GM19023 (cell line): ENCODE data around the gene UBASH3A.
"Not testable (repeated sequence)": the region's sequence is repeated elsewhere in the genome, so short reads cannot be mapped to it uniquely, and the experiment has no call there.

Source experiments
- ATAC-seq: cut with Tn5 transposase; IDR thresholded peaks from one replicate; pipeline ENCODE4 v1.9.1; 2021; ENCODE audit warnings: mild to moderate bottlenecking, moderate library complexity; ENCODE audit not compliant: unreplicated experiment

Gene UBASH3A

DNA sequence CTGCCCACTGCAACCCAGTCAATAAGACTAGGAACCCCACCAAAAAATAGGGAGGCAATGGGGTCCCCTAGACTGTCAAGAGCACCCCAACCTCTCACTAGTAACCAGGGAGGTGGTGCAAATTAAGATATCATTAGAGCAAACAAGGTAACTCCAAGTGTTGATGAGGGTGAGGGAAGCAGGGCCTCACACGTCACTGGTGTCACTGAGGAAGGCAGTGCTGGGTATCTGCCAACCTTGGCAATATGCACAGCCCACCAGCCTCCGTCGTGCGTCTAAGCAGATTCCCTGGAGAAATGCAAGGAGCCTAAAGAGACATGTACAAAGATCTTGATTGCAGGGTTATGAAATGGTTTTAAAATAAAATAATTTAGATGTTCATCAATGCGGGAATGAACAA, 3.8 kb downstream of the UBASH3A start:
- no peak for ATAC-seq

DNA sequence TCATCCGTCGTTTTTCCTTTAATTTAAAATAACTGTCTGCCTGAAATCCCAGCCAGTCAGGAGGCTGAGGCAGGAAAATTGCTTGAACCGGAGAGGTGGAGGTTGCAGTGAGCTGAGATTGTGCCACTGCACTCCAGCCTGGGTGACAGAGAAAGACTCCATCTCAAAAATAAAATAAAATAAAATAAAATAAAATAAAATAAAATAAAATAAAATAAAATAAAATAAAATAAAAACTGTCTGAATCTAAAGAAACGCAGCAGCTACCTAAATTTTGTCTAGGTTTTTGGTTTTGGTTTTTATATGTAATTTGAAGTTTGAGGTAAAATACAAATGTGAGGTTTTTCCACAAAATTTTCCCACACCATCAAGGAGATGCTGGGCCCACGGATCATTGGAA, 5.0 kb downstream of the UBASH3A start:
- ATAC-seq, result not testable (repeated sequence)

DNA sequence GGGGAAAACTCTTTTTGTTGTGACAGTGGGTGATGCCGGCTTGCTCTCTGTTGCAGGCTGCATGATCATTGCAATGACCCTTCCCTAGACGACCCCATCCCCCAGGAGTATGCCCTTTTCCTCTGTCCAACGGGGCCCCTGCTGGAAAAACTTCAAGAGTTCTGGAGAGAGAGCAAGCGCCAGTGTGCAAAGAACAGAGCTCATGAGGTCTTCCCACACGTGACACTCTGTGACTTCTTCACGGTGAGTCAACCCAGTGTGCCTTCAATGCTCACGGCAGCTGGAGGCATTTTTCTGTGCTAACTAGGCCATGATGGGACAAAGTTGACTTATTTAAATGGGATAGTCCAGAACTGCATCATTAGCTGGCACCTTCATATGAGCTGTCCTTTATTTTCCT, 5.7 kb downstream of the UBASH3A start:
- ATAC-seq, result no peak

DNA sequence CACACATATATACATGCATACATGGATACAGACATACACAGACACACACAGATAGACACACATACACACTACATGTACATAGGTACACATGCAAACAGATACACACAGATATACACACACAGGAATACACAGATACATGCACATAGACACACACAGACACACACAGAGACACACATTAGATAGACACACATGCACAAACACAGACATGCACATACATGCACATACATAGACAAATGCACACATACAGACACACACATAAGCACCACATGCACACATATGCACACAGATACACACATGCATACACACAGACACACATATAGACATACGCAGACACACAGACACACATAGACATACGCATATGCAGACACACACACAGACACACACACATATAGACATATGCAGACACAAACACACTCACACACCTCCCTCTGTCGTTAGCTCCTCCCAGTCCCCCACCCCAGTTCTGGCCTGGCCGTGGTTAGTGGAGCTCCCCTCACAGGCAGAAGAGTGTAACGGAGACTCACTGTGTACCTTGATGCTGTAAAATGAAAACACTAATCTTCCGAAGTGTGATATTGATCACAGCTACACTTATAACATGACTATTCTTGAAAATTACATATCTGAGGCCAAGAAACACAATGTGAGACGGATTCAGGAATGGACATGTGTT, 7.6 kb downstream of the UBASH3A start:
- no peak for ATAC-seq

DNA sequence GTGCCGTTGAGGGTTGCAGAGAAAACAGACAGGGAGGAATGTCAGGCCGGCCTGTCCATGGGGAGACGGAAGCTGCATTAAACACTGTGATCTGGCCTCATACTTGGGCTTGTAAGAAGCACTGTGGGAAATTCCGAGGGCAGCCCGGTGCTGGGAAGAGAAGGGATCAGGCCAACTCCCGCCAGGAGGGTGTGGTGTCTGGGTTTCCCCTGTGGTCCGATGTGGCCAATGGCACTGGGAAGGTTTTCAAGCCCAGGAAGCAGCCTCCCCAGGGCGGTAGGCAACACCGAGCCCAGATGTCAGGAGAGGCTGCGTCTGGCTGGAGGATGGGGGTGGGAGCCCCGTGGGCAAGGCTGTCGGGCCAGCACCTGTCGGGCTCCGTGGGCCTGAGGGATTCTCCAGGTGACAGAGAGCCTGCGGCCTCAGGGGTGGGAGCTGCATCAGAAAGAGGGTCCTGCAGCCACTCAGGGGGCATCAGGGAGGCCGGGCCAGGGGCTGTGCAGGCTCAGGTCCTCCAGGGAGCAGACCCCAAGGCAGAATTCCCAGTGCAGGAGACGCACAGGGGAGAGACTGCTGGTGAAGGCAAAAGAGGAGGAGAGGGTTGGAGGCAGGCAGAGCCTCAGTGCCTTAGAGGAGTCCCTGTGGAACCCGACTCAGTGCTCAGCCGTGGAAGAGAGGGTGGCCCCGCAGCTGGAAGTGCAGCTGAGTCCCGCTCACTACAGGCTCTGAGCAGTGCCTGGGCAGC, 8.4 kb downstream of the UBASH3A start:
- no peak for ATAC-seq

DNA sequence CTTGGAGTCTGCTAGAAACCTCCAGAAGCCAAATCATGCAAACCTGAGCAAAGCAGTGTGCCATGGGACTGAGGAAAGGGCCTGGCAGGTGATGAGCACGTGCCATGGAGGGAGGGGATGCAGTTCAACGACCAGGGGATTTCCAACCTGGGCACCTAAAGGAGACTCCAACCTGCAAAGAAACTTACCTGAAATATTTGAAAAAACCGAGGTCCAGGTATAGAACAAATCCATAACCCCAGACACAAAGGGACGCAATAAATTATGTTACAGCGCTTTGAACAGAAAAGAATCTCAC, 8.9 kb downstream of the UBASH3A start:
- ATAC-seq, result no peak

DNA sequence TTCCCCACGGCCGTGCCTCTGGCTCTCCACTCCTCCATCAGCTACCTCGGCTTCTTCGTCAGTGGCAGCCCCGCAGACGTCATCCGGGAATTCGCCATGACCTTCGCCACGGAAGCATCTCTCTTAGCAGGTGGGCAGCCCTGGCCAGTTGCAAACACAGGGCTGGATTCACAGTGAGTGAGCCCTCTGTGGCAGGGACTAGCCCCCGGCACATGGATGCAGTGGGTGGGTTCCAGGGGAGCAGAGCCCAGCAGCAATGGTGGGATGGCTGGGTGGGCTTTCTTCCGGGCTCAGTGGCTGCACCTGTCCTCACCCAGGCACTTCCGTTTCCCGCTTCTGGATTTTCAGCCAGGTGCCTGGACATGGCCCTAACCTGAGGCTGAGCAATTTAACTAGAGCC, 9.4 kb downstream of the UBASH3A start:
- ATAC-seq, result no peak

DNA sequence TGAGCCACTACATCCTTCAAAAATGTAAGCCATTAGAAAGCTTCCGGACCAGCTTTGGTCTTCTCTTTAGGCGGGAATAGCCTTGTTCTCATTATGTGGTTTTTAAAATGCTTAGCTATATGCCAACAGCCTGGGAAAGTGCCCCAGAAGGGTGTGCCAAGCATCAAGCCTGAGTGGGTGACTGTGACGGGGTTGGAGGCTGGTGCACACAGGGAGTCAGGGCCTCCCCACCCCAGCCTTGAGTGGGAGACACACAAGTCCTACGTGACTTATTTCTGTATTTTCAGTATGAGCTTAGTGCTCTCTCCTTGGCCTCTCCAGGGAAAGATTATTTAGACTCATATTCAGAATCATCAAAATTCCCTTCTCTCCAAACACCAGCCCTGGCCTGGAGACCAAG, 9.8 kb downstream of the UBASH3A start:
- no peak for ATAC-seq

DNA sequence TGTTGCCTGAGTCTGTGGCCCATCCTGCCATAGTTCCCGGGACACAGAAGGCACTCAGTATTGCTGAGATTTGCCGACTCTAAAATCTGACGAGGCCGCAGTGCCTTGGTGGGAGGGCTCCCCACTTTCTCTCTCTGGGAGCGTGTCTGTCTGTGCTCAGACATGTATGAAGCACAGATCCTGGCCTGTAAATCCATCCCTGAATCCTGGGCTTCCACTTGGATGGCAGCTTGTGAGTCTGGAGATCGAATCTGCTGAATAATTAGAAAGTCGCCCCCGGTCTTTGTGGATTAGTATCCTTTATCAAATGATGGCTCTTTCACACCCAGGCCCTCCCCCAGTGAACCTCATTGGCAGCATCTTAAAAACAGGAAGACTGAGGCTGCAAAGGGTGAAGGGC, 10.4 kb downstream of the UBASH3A start:
- ATAC-seq, result no peak

DNA sequence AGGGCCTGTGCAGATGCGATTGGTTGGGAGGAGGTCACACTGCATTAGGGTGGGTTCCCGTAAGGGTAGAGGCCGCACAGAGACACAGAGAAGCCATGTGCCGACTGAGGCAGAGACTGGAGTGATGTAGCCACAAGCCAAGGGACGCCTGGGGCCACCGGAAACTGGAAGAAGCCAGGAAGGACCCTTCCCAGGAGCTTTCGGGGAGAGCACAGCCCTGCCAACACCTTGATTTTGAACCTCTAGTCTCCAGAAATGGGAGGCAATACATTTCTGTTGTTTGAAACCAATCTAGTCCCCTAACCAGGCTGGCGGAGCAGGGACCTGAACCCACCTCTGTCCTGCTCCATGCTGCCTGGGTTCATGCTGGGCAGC, 10.8 kb downstream of the UBASH3A start:
- no peak for ATAC-seq

DNA sequence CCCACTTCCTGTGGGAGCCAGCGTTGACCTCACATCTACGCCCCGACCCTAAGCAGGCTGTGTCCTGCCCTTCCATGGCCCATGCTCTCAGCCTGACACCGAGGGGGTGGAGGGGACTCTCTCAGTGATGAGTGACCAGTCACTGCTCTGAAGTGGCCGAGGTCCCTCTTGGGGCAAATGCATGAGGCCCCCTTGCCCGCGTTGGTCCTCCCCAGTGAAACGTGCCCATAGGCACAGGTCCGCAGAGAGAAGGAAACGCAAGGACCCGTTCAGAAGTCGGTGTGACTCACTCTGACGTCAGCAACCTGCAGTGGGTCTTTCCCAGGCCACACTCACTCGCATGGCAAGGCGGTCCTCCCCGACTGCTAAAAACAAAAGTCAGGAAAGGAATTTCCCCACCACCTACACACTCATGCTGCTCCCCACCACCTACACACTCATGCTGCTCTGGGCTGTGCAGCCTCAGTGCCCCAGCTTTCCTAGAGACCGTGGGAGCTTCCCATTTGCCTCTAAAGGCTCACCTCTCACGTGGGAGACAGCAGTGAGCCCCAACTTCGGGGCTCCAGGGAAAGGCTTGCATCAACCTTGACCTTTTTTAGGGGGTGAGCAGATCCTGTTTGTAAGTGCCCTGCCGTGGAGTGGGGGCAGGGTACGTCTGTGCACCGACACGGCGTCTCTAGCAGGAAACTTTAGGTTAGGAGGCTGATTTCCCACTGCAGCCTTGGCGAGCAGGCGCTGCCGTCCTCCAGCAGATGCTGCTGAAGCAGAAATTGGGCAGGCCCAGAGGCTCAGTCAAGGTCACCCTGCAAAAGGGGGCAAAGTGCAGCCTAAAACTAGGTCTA, 11.4 kb downstream of the UBASH3A start:
- peak; percentile 73 for ATAC-seq

DNA sequence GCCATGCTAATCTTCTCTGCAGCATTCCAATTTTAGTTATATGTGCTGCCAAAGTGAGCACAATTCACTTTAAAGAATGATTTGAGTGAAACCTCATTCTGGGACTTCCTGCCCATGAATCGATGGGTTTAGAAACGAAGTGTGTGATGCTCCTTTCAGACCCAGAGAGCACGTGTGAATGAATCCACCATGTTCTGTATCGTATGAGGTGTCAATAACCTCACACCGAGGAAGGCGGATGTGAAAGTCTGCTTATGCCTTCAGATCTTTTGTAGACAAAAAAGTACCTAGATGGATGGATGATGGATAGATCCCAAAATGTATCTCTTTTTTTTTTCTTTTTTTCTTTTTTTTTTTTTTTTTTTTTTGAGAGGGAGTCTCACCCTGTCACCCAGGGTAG, 13.8 kb downstream of the UBASH3A start:
- ATAC-seq, result no peak

DNA sequence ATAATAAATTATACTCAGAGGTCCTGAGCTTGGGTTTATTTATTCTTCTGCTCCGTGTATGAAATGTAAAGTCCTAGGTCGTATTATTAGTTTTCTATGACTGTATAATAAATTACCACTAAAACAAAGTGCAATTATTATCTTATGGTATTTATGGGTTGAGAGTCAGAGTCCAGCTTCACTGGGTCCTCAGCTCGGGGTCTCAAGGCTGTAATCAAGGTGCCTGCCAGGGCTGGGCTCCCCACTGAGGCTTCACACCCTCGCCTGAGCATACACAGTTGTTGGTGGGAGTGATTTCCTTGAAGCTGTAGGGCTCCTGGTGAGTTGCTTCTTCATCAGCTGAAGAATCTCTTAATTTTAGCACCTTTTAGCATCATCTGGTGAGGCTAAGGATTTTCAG, 15.2 kb downstream of the UBASH3A start:
- ATAC-seq, result no peak

DNA sequence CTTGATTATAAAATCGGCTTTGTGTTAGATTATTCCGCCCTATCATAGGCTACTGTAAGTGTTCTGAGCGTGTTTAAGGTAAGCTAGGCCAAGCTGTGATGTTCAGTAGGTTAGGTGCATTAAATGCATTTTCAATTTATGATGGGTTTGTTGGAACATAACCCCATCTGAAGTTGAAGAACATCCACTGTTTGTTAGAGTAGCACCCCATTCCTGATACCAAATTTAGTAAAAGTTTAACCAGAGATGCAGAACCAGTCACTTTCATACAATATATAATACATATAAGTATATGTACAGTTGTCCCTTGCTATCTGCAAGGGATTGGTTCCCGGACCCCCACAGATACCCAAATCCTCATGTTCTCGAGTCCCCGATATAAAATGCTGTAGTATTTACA, 16.1 kb downstream of the UBASH3A start:
- ATAC-seq, result no peak

DNA sequence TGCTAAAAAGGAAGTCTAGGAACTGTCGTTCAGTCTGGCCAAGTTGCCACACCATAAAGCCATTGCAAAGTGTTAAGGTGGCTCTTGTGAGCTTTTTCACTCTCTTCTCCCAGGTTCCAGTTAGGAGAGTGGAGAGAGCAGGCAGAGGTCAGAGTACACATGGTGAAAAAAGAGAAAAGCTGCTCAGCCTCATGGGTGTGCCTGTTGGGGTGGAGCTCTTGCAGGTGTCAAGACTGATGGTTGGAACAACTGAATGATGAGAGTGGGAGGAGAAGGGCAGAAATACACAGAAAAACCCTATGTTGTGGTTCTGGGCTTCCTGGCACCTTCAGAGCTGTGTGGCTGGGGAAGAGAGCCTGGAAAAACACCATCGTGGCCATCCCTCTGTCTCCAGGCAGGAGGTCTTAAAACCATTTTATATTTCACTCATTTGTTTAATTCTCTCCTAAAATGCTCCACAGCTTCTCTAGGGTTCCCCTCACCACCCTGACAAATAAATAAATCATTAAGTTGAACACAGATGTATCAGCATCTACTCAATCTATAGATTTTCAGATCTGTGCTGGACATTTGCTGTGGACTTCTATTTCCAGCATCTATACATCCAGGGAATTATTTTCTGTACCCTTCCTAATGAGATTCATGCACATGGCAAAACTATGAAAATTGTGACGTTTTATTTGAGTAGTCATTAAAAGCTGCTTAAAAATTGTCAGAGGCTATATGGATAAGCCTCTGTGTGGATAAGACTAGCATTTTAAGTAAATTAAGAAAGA, 17.5 kb downstream of the UBASH3A start:
- no peak for ATAC-seq

DNA sequence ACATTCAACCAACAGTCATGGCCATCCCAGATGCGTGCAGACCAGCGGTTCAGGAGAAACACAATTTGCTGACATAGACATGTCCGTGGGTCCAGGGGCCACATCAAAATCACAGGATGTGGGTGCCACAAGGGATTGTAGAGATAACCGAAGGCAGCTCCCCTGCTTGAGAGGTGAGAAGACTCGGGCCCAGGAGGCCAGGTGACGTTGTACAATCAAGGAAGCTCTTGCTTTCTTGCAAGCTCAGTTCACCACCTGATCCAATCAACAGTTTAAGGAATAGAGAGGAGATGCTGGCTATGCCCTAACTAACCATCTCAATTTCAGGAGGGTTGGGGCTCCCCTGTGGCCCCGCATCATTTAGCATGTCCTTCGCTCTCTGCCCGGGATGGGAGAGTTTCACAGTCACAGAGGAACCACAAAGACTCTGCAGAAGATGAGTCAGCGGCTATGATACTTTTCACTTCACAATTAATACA, 19.5 kb downstream of the UBASH3A start:
- ATAC-seq, result peak; percentile 65

DNA sequence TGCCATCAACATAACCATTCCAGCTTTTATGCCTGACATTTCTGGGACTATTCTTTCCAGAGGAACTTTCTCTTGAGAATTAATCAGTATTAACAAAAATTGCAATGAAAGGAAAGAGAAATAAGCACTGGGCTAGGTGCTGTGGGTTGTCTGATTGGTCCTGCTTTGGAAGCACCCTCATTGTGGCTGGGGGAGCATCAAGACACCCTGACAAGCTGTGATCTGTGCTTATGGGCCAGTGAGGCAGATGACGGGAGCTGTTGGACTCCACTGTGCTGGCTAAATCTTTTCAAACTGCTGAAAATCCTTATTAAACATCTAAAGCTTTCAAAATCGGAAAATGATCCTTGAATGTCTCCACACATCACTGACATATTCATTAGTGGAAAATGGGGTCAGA, 20.0 kb downstream of the UBASH3A start:
- no peak for ATAC-seq

DNA sequence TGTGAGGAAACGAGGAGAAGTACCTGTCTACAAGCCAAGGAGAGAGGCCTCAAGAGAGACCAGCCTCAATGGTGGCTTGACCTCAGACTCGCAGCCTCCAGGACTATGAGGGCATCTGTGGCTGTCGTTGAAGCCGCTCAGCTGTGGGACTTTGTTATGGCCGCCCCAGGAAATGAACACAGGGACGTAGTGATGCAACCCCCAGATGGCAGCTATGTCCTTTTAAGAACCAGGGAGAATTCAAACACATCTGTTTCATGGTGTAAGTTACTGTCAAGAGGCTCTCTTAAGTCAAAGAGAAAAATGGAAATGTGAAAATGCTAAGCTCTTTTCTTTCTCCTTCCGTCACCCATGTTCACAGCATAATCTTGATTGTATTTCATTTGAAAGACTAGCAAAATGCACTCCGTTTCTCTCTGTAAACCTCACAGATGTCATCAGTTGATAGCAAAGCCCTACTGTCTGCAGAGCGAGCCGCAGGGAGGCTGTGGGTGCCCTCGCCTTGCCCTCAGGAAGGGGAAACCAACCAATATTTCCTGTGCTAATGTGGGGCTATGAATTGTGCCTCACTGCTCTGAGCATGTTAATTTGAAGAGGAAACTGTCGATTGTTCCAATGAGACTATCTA, 21.3 kb downstream of the UBASH3A start:
- no peak for ATAC-seq

DNA sequence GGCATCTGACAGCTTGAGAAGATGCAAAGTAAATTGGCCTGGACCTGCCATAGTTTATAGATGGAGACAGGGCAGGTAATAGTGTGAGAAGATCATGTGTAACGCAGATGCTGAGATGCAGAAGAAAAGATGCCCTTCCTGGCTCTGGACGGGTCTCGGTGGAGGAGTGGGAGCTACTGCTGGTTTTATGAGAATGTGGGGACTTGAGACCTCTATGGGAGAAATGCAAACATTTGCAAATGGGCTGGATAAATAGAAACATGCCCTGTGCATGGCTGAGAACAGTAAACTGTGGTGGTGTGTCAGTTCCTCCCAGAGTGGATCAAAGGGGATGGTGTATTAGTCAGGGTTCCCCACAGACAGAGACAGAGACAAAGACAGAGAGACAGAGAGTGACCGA, 21.9 kb downstream of the UBASH3A start:
- no peak for ATAC-seq

DNA sequence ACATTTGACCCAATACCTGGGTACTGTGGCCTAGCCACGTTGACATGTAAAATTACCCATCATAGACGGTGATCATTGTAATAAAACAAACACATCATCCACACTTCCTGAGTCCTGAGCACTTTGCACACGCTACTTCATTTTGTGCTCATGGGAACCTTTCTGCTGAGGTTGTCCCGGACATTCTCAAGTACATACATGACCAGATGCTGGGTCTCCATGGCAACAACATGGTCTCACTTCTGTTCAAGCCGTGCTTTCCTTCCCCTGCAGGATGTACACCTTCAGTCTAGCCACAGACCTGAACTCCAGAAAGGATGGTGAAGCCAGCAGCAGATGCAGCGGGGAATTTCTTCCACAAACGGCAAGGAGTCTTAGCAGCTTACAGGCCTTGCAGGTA, 22.7 kb downstream of the UBASH3A start:
- no peak for ATAC-seq
